Osteocyte (in vitro differentiated cells): ENCODE data around the gene NUDT3. TPM values are rescaled to one million over a fixed set of nuclear protein-coding genes. Genes with fewer than 3 reads are reported as not detected.
"Not testable (repeated sequence)": the region's sequence is repeated elsewhere in the genome, so short reads cannot be mapped to it uniquely, and the experiment has no call there.

Experiments
- DNase-seq: peaks from one replicate; pipeline ENCODE4 v3.0.0; 2021; ENCODE audit warnings: mixed read lengths; ENCODE audit not compliant: unreplicated experiment; ENCODE audit errors: extremely low spot score
- H3K27ac Mint-ChIP-seq: one replicate; pipeline ENCODE4 v1.8.0; 2021; ENCODE audit warnings: mild to moderate bottlenecking, mixed read lengths; ENCODE audit not compliant: unreplicated experiment
- H3K27me3 Mint-ChIP-seq: one replicate; pipeline ENCODE4 v1.8.0; 2021; ENCODE audit warnings: mixed read lengths; ENCODE audit not compliant: unreplicated experiment
- H3K36me3 Mint-ChIP-seq: one replicate; pipeline ENCODE4 v1.8.0; 2021; ENCODE audit warnings: mixed read lengths; ENCODE audit not compliant: unreplicated experiment
- H3K4me1 Mint-ChIP-seq: one replicate; pipeline ENCODE4 v1.8.0; 2021; ENCODE audit warnings: mixed read lengths; ENCODE audit not compliant: unreplicated experiment
- H3K4me3 Mint-ChIP-seq: one replicate; pipeline ENCODE4 v1.8.0; 2021; ENCODE audit warnings: mild to moderate bottlenecking, moderate library complexity, mixed read lengths; ENCODE audit not compliant: unreplicated experiment
- H3K9me3 Mint-ChIP-seq: one replicate; pipeline ENCODE4 v1.8.0; 2021; ENCODE audit warnings: mixed read lengths; ENCODE audit not compliant: unreplicated experiment
- total RNA-seq: library from RNA; stranded (reverse); gene quantifications from 2 replicates; pipeline ENCODE4 v1.2.1, GENCODE V29; 2021
- TF ChIP-seq, protein P1 (sequence below): fragments of 200-600 bp; sonication (generic); IDR thresholded peaks from 2 replicates; pipeline ENCODE4 v1.5.0; 2021; ENCODE audit warnings: antibody characterized with exemption, mild to moderate bottlenecking, moderate library complexity

NUDT3 gene
- total RNA-seq, 1 donor from 2014 or later, result 32.0 TPM

DNA sequence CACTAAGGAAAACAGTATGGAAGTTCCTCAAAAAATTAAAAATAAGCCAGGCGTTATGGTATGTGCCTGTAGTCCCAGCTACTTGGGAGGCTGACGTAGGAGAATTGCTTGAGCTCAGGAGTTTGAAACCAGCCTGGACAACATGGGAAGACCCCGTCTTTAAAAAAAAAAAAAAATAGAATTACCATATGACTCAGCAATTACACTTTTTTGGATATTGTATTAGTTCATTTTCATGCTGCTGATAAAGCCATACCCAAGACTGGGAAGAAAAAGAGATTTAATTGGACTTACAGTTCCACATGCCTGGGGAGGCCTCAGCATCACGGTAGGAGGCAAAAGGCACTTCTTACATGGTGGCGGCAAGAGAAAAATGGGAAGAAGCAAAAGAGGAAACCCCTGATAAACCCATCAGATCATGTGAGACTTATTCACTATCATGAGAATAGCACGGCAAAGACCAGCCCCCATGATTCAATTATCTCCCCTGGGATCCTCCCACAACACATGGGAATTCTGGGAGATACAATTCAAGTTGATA, 132.9 kb downstream of the NUDT3 start:
- Mint-ChIP-seq H3K36me3 (peaks cover 8% of the 10 kb centered on the region), H3K9me3 (peaks cover 10% of the 10 kb centered on the region), H3K27me3 (no peaks in the 10 kb centered on the region), H3K4me3 (no peak overlapping the region), H3K27ac (no peak overlapping the region), H3K4me1 (no peaks in the 10 kb centered on the region)
- DNase-seq, result no peak
- TF ChIP-seq, protein P1, sequence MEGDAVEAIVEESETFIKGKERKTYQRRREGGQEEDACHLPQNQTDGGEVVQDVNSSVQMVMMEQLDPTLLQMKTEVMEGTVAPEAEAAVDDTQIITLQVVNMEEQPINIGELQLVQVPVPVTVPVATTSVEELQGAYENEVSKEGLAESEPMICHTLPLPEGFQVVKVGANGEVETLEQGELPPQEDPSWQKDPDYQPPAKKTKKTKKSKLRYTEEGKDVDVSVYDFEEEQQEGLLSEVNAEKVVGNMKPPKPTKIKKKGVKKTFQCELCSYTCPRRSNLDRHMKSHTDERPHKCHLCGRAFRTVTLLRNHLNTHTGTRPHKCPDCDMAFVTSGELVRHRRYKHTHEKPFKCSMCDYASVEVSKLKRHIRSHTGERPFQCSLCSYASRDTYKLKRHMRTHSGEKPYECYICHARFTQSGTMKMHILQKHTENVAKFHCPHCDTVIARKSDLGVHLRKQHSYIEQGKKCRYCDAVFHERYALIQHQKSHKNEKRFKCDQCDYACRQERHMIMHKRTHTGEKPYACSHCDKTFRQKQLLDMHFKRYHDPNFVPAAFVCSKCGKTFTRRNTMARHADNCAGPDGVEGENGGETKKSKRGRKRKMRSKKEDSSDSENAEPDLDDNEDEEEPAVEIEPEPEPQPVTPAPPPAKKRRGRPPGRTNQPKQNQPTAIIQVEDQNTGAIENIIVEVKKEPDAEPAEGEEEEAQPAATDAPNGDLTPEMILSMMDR, result no peak

DNA sequence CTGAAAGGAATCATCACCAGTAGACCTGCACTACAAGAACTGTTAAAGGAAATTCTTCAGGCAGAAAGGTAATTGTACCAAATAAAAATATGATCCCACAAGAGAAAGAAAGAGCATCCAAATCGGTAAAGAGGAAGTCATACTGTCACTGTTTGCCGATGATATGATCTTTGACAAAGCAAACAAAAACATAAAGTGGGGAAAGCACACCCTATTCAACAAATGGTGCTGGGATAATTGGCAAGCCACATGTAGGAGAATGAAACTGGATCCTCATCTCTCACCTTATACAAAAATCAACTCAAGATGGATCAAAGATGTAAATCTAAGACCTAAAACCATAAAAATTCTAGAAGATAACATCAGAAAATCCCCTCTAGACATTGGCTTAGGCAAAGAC, 140.1 kb downstream of the NUDT3 start:
- not testable (repeated sequence) for H3K9me3 Mint-ChIP-seq, H3K27me3 Mint-ChIP-seq, H3K36me3 Mint-ChIP-seq, H3K4me3 Mint-ChIP-seq, H3K27ac Mint-ChIP-seq, DNase-seq
- H3K4me1 Mint-ChIP-seq, result peaks cover 13% of the 10 kb centered on the region

DNA sequence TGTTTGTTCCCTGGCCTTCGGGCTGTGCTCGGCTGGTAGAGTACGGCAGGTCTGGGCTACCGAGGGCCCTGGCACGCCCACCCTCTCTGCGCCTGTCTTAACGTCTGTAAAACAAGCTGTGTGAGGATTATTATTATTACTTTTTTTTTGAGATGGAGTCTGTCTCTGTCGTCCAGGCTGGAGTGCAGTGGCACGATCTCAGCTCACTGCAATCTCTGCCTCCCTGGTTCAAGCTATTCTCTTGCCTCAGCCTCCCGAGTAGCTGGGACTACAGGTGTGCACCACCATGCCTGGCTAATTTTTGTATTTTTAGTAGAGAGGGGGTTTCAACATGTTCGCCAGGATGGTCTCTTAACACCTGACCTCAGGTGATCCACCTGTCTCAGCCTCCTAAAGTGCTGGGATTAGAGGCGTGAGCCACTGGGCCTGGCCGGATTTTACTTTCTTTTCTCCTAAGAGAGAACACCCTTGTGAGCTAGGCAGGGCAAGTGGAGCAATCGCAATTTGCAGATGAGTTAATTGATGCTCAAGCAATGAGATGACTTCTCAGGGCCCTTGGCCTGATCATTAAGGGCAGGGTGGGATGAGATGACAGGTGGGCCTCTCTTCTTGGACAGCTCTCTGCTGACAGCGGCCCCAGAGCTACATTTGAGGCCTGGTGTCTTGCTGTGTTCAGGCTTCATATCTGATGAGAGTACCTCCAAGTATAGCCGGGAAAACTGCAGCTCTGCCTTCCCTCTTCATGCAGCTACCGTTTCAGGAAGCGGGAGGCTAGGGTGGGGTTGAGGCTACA, 142.8 kb downstream of the NUDT3 start:
- H3K27me3 Mint-ChIP-seq, result no peaks in the 10 kb centered on the region
- TF ChIP-seq, protein P1, result no peak
- peak overlapping the region; percentile 94 for H3K27ac Mint-ChIP-seq
- DNase-seq, result no peak
- H3K4me3 Mint-ChIP-seq, result peak overlapping the region; percentile 92
- peaks cover 33% of the 10 kb centered on the region for H3K4me1 Mint-ChIP-seq
- H3K36me3 Mint-ChIP-seq, result peaks cover 2% of the 10 kb centered on the region
- no peaks in the 10 kb centered on the region for H3K9me3 Mint-ChIP-seq

DNA sequence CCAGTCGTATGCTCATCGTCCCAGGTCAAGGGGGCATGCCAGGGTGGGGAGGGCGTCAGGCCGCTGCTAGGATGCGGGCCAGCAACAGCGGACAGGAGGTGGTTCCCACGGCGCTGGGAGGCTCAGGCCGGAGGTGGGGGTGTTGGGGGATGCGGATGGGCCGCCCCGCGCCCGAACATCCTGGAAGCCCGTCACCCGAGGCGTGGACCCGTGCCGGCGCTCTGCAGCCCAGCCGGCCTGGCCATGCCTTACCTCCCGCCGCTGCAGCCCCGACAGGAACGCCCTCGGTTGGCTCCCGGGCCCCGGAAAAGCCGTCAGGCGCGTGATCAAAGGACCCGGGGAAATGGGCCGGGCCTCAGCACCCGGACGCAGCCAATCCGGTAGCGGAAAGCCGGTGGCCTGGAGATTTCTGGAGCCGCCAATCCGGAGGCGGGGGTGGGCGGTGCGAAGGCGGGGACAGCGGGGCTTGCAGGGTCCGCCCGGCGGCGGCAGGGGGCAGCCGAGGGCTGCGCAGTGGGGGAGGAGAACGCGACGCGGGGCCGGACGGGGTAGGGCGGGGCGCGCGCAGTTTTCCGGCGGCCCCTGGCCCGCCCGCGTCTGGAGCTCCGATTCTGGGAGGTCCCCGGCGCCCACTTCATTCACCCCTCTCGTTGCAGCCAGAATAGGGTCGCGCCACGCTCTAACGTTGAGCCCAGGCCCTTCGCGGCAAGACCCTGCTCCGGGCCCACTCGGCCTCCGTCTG, 143.6 kb downstream of the NUDT3 start, which contains the start of gene SMIM29:
Gene SMIM29 (minus strand): TSS at position 280 of the 742 bp plus-strand sequence. CDS start 1,215 bp downstream, outside the sequence.
- peaks cover 41% of the 10 kb centered on the region for H3K4me1 Mint-ChIP-seq
- TF ChIP-seq, protein P1, result peak; percentile 98
- peak within 1 kb of the TSS; percentile 94 for H3K27ac Mint-ChIP-seq
- DNase-seq, result peak; percentile 99
- H3K9me3 Mint-ChIP-seq, result no peaks in the 10 kb centered on the region
- peak within 1 kb of the TSS; percentile 92 for H3K4me3 Mint-ChIP-seq
- H3K27me3 Mint-ChIP-seq, result no peaks in the 10 kb centered on the region
- peaks cover 2% of the 10 kb centered on the region for H3K36me3 Mint-ChIP-seq

DNA sequence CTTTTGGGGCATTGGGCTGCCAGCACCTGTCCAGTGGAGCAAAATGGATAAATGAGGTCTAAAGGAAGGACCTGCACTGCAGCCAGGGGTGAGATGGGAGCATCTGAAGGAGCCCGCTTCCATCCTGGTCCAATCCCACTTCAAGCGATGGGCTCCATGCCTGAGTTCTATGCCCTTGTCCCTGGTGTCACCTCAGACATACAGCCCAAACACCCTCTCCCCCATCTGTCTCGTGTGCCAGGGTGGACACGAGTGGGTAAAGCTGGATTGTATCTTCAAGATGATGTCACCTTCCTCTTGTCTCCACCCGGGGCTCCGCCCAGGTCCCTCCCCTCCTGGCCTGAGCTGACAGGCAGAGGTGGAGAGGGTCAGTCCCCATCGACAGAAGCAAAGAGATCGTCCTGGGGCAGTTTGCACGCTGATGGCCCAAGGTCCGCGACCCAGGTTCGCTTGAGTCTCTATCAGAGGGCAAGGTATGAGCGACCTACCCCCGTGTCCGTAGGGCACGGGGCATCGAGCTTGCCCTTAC, 144.2 kb downstream of the NUDT3 start:
- Mint-ChIP-seq H3K4me3 (peak overlapping the region; percentile 92), H3K27me3 (no peaks in the 10 kb centered on the region), H3K36me3 (peaks cover 2% of the 10 kb centered on the region), H3K27ac (peak overlapping the region; percentile 82), H3K4me1 (peaks cover 47% of the 10 kb centered on the region), H3K9me3 (no peaks in the 10 kb centered on the region)
- TF ChIP-seq, protein P1, result no peak
- no peak for DNase-seq
